PC-9 (cell line): ENCODE measurements around the gene YLPM1.

Experiments used
- CTCF ChIP-seq: fragments of 200-600 bp; sonication (generic); conservative IDR thresholded peaks from 2 replicates; pipeline ENCODE4 v1.6.1; 2017; ENCODE audit warnings: mixed run types, antibody characterized with exemption, mild to moderate bottlenecking, moderate library complexity
- EZH2 ChIP-seq: fragments of 200-600 bp; sonication (generic); IDR thresholded peaks from 2 replicates; pipeline ENCODE4 v1.8.0; 2017; ENCODE audit warnings: antibody characterized with exemption, low read depth

GRCh38 chr14:74739293-74740030 lies 23.7 kb upstream of the YLPM1 start:
- TF ChIP-seq CTCF (no peak), EZH2 (no peak)
